ENCODE results near the gene PRR16.
A peak's percentile ranks its signal among the peaks of the same experiment; 100 is the strongest.

The PRR16 gene

GRCh38 chr5:120640778-120641177 is 176.7 kb downstream of the PRR16 start:
- no peaks in the 10 kb centered on the region for H3K4me1 Mint-ChIP-seq
- no peaks in the 10 kb centered on the region for H3K36me3 Mint-ChIP-seq (ENCODE audit: low read depth)
- H3K9me3 Mint-ChIP-seq: no peaks in the 10 kb centered on the region
- no peaks in the 10 kb centered on the region for H3K27me3 Mint-ChIP-seq (ENCODE audit: low read depth)
- TF ChIP-seq, protein P1, sequence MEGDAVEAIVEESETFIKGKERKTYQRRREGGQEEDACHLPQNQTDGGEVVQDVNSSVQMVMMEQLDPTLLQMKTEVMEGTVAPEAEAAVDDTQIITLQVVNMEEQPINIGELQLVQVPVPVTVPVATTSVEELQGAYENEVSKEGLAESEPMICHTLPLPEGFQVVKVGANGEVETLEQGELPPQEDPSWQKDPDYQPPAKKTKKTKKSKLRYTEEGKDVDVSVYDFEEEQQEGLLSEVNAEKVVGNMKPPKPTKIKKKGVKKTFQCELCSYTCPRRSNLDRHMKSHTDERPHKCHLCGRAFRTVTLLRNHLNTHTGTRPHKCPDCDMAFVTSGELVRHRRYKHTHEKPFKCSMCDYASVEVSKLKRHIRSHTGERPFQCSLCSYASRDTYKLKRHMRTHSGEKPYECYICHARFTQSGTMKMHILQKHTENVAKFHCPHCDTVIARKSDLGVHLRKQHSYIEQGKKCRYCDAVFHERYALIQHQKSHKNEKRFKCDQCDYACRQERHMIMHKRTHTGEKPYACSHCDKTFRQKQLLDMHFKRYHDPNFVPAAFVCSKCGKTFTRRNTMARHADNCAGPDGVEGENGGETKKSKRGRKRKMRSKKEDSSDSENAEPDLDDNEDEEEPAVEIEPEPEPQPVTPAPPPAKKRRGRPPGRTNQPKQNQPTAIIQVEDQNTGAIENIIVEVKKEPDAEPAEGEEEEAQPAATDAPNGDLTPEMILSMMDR (IDR thresholded peaks at IDR 0.05; ENCODE audit: unreplicated experiment in 3 of 3): no peak
- H3K27ac Mint-ChIP-seq: no peak overlapping the region
- no peak overlapping the region for H3K4me3 Mint-ChIP-seq

DNA sequence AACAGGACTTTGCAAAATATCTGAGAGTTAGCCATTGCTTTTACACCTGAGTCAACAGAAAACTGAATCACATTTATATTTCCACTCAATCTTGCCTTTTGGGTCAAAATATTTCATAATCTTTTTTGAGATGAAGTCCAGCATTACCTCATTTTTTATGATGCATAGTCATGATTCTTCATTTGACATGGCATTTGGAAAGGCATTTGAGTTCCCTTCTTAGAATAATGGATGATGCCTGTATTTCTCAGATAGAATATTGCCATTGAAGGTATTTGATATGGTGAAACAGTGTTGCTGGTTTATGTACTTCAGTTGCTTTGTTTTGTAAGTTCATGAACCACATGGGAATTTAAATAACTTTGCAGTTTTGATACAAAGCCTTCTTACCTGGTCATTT is 180.4 kb downstream of the PRR16 start:
- no peaks in the 10 kb centered on the region for H3K27me3 Mint-ChIP-seq (ENCODE audit: low read depth)
- H3K4me1 Mint-ChIP-seq: no peaks in the 10 kb centered on the region
- no peaks in the 10 kb centered on the region for H3K36me3 Mint-ChIP-seq (ENCODE audit: low read depth)
- H3K4me3 Mint-ChIP-seq: no peak overlapping the region
- H3K27ac Mint-ChIP-seq: no peak overlapping the region
- TF ChIP-seq, protein P1 (IDR thresholded peaks at IDR 0.05; ENCODE audit: unreplicated experiment in 3 of 3): no peak
- H3K9me3 Mint-ChIP-seq: no peaks in the 10 kb centered on the region

- Mint-ChIP-seq H3K27ac (no peak overlapping the region), H3K9me3 (no peaks in the 10 kb centered on the region), H3K4me1 (no peaks in the 10 kb centered on the region), H3K4me3 (no peak overlapping the region), H3K36me3 (ENCODE audit: low read depth) (no peaks in the 10 kb centered on the region), H3K27me3 (ENCODE audit: low read depth) (no peaks in the 10 kb centered on the region)
- TF ChIP-seq, protein P1 (IDR thresholded peaks at IDR 0.05; ENCODE audit: unreplicated experiment in 3 of 3): peak; percentile 64 to 72 (median 64)
Observed at GRCh38 chr5:120655828-120656435, 191.8 kb downstream of the PRR16 start.

GRCh38 chr5:120657104-120657503 is 193.0 kb downstream of the PRR16 start:
- Mint-ChIP-seq H3K9me3 (no peaks in the 10 kb centered on the region), H3K27ac (no peak overlapping the region), H3K4me3 (no peak overlapping the region), H3K4me1 (no peaks in the 10 kb centered on the region), H3K27me3 (ENCODE audit: low read depth) (no peaks in the 10 kb centered on the region), H3K36me3 (ENCODE audit: low read depth) (no peaks in the 10 kb centered on the region)
- TF ChIP-seq, protein P1 (IDR thresholded peaks at IDR 0.05; ENCODE audit: unreplicated experiment in 3 of 3): no peak

DNA sequence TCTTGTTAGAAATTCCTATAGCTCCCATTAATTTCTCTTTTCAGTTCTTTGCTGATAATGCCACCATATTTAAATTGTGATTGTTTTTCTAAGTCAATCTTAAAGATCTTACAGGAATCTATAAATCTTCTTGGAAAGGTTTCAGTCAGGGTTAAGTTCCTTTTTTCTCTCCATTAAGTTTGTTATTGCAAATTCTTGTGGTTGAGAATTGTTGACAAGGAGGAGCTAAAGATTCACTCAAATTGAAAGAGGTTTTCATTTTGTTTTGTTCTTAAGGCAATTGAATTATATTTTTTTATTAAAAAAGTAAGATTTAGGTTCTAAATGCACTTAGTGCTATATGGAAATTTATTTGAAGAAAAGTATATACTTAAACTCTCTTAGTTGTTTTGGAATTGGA is 213.4 kb downstream of the PRR16 start:
- H3K27me3 Mint-ChIP-seq (ENCODE audit: low read depth): no peaks in the 10 kb centered on the region
- TF ChIP-seq, protein P1 (IDR thresholded peaks at IDR 0.05; ENCODE audit: unreplicated experiment in 3 of 3): no peak
- H3K9me3 Mint-ChIP-seq: no peaks in the 10 kb centered on the region
- no peak overlapping the region for H3K4me3 Mint-ChIP-seq
- H3K27ac Mint-ChIP-seq: no peak overlapping the region
- no peaks in the 10 kb centered on the region for H3K36me3 Mint-ChIP-seq (ENCODE audit: low read depth)
- no peaks in the 10 kb centered on the region for H3K4me1 Mint-ChIP-seq

- no peaks in the 10 kb centered on the region for H3K36me3 Mint-ChIP-seq (ENCODE audit: low read depth)
- H3K4me1 Mint-ChIP-seq: no peaks in the 10 kb centered on the region
- H3K27ac Mint-ChIP-seq: no peak overlapping the region
- no peaks in the 10 kb centered on the region for H3K27me3 Mint-ChIP-seq (ENCODE audit: low read depth)
- H3K4me3 Mint-ChIP-seq: no peak overlapping the region
- no peaks in the 10 kb centered on the region for H3K9me3 Mint-ChIP-seq
- TF ChIP-seq, protein P1 (IDR thresholded peaks at IDR 0.05; ENCODE audit: unreplicated experiment in 3 of 3): no peak
Observed at GRCh38 chr5:120678279-120678678, 214.2 kb downstream of the PRR16 start.

Data from nephron (organoid).